ENCODE results near the gene BMPER.

The BMPER gene

GRCh38 chr7:34075523-34076370, 170.4 kb downstream of the BMPER start:
- no peak overlapping the region for H3K27ac ChIP-seq
- no peak for TF ChIP-seq CTCF (conservative IDR thresholded peaks at IDR 0.05)
- no peak for TF ChIP-seq ZFX (IDR thresholded peaks at IDR 0.05)

GRCh38 chr7:34077168-34077567, 171.8 kb downstream of the BMPER start:
- H3K27ac ChIP-seq: no peak overlapping the region
- TF ChIP-seq ZFX (IDR thresholded peaks at IDR 0.05): no peak
- TF ChIP-seq CTCF (conservative IDR thresholded peaks at IDR 0.05): no peak

- TF ChIP-seq CTCF (conservative IDR thresholded peaks at IDR 0.05) (no peak), ZFX (IDR thresholded peaks at IDR 0.05) (no peak)
- no peak overlapping the region for H3K27ac ChIP-seq
Measured at GRCh38 chr7:34078864-34079263, 173.5 kb downstream of the BMPER start.

GRCh38 chr7:34080513-34080912, 175.2 kb downstream of the BMPER start:
- no peak for TF ChIP-seq ZFX (IDR thresholded peaks at IDR 0.05)
- no peak for TF ChIP-seq CTCF (conservative IDR thresholded peaks at IDR 0.05)
- no peak overlapping the region for H3K27ac ChIP-seq

GRCh38 chr7:34081935-34082334, 176.6 kb downstream of the BMPER start:
- H3K27ac ChIP-seq: no peak overlapping the region
- TF ChIP-seq CTCF (conservative IDR thresholded peaks at IDR 0.05) (no peak), ZFX (IDR thresholded peaks at IDR 0.05) (no peak)

- no peak overlapping the region for H3K27ac ChIP-seq
- TF ChIP-seq CTCF (conservative IDR thresholded peaks at IDR 0.05): no peak
- TF ChIP-seq ZFX (IDR thresholded peaks at IDR 0.05): no peak
Measured at GRCh38 chr7:34083440-34083839, 178.1 kb downstream of the BMPER start.

- H3K27ac ChIP-seq: no peak overlapping the region
- TF ChIP-seq CTCF (conservative IDR thresholded peaks at IDR 0.05) (no peak), ZFX (IDR thresholded peaks at IDR 0.05) (no peak)
Measured at GRCh38 chr7:34084651-34085050, 179.3 kb downstream of the BMPER start.
